Thoracic aorta endothelial cell (primary cell): Measurements from ENCODE around the gene VPS36. TPM values are rescaled to one million over a fixed set of nuclear protein-coding genes. Genes with fewer than 3 reads are reported as not detected.

Source experiments
- small RNA-seq: library from RNA; depleted of rRNA; stranded (forward); fragments of <200 nt; gene quantifications from one replicate; pipeline ENCODE3, GENCODE V24; 2012
- total RNA-seq: library from RNA; depleted of rRNA; stranded (reverse); fragments of >200 nt; gene quantifications from 2 replicates; pipeline ENCODE4 v1.2.3, GENCODE V29; 2012

The VPS36 gene, protein sequence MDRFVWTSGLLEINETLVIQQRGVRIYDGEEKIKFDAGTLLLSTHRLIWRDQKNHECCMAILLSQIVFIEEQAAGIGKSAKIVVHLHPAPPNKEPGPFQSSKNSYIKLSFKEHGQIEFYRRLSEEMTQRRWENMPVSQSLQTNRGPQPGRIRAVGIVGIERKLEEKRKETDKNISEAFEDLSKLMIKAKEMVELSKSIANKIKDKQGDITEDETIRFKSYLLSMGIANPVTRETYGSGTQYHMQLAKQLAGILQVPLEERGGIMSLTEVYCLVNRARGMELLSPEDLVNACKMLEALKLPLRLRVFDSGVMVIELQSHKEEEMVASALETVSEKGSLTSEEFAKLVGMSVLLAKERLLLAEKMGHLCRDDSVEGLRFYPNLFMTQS
- 44.5 and 46.9 TPM in 2 replicates for total RNA-seq

DNA sequence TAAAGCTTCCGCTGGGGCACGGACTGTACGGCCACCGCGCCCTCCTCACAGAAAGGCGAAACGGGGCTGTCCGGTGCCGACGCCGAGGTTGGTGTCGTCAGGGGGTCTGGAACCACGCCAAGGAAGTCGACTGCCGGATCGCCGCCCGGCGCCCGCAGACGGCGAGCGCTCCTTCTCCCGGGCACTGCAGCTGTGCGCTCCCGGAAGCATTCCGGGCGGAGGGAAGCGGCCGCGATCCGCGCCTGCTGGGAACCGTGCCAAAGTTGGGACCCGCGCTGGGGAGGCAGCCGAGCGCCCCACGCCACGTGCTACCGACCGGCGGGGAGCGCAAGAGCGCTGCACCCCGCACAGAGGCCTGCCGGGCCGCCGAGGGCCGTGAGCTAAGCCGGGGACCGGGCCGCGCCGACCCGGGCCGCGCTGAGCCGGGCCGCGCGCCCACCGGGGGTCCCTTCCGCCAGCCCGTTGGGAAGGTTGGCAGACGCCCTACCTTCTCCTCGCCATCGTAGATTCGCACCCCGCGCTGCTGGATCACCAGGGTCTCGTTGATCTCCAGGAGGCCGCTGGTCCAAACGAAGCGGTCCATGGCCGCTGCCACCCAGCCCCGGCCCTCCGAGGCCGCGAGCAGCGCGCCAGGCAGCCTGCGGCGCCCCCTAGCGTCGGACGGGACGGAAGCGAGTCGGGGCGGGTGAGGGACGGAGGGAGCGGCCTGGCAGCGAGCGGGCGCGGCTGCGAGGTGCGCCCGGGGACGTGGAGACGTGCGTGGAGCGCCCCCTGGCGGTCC lies at the start of gene VPS36:
Gene VPS36 (minus strand): TSS at position 623 of the 781 bp plus-strand sequence. CDS start 40 bp downstream, at position 583.

DNA sequence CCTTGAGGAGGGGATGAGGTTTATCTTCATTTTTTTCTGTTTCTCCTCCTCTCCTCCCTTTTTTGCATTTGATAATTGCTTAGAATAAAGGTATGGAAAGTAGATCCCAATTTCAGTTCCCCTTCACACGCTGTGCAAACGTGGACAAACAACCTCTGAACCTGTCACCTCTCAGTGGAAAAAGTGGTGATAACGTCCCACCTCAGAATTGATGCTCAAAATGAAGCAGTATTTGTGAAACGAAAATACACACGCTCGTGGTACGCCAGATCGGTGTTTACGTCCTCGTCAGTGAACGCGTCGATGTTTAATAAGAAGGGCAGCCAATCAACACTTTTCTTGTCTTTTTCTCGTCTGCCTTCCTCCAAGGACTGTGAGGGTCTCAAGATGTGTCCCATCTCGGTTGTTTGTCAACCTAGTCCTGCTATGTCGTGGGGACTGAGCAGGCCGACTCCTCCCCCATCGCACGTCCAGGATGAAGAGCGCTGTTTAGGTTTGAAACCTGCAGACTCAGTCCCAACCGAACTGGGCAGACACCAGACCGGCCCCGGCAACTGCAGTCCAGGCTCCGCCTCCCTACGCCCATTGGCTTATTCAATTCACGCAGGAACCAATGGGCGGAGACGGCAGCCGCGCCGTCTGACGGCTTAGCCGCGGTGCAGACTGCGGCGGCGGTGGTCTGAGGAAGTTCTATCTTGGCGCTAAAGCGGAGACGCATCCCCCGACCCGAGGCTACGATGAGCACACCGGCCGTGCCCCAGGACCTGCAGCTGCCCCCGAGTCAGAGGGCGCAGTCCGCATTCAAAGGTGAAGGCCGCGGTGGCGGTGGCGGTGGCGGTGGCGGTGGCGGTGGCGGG lies 4.6 kb upstream of the VPS36 start, which contains the start of gene CKAP2:
Gene CKAP2 (plus strand): TSS at position 659 of the 857 bp plus-strand sequence. CDS start 79 bp downstream, at position 738.

DNA sequence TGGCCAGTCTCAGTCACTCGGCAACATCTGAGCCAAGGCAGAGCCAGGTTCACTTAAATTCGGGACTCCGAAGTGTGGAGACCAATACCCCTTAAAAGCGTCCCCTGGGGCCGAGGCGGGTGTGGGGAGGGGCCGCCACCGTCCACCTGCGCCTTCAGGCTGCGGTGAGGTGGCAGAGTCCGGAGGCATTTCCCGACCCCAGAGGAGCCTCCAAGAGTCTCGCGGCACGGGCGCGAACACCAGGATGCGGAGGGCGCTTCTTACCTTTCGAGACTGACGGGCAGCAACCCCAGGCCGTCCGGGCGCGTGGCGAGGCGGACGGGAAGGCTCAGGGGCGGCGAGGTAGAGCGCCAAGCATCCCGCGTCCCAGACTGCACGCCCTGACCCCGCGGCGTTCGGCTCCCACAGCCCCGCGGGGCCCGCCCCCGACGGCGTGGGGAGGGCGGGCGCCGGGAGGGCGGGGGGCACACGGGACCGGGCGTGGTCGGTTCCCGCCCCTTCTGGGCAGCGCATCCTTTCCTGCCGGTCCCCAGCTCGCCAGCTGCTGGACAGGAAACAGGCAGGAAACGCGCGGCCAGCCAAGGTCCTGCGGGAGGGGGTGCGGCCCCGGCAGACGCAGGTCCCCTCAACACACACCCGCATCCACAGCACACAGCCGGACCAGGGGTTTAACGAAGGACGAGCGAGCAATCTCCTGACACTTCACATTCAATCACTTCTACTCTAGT lies 44.5 kb downstream of the VPS36 start, which contains the start of gene THSD1:
Gene THSD1 (minus strand): TSS at position 406 of the 728 bp plus-strand sequence. CDS start 3,572 bp downstream, outside the sequence.

Small RNAs within 50 kb of the gene (small RNA-seq; reads per million reads assigned to genes)
- not detected for gene RNY4P24

Other genes starting within 250 kb of the VPS36 start
- 41.3 and 41.4 TPM in 2 replicates for gene THSD1, start 44.5 kb downstream of the VPS36 start, total RNA-seq
- 67.6 and 103 TPM in 2 replicates for gene CKAP2, start 4.8 kb upstream of the VPS36 start, total RNA-seq
- 3.7 and 5.3 TPM in 2 replicates for gene HNRNPA1L2, start 191.8 kb upstream of the VPS36 start, total RNA-seq
- gene SUGT1, start 202.2 kb upstream of the VPS36 start, total RNA-seq = 80.5 and 81.8 TPM in 2 replicates